GM23338 (cell line): Measurements from ENCODE around the gene SHISA7. TPM values are rescaled to one million over a fixed set of nuclear protein-coding genes. Genes with fewer than 3 reads are reported as not detected.

Experiments
- ATAC-seq: fragments of 200-7000 bp; cut with Tn5 transposase; 3 replicates; pipeline ENCODE4 v1.9.1; 2020
- DNase-seq: peaks from one replicate; pipeline ENCODE4 v3.0.0-alpha.2; 2015; ENCODE audit warnings: low spot score
- H2AFZ ChIP-seq: fragments of 200-600 bp; sonication (generic); 2 replicates; pipeline ENCODE4 v1.8.0; 2016; ENCODE audit warnings: antibody characterized with exemption, mild to moderate bottlenecking, moderate library complexity
- H3F3A ChIP-seq: fragments of 200-600 bp; sonication (generic); replicated peaks from 2 replicates; pipeline ENCODE4 v1.8.0; 2017; ENCODE audit warnings: antibody characterized with exemption, mixed run types, low read depth
- H3K27ac ChIP-seq: fragments of 200-600 bp; sonication (generic); 2 replicates; pipeline ENCODE4 v1.6.1; 2016; ENCODE audit warnings: low read depth
- H3K27me3 ChIP-seq: fragments of 200-600 bp; sonication (generic); 2 replicates; pipeline ENCODE4 v1.8.0; 2016; ENCODE audit warnings: mild to moderate bottlenecking, mixed run types, moderate library complexity; ENCODE audit not compliant: insufficient read depth
- H3K36me3 ChIP-seq: fragments of 200-600 bp; sonication (generic); 2 replicates; pipeline ENCODE4 v1.8.0; 2016; ENCODE audit warnings: mild to moderate bottlenecking; ENCODE audit not compliant: insufficient read depth
- H3K4me1 ChIP-seq: fragments of 200-600 bp; sonication (generic); 2 replicates; pipeline ENCODE4 v1.8.0; 2016; ENCODE audit warnings: mild to moderate bottlenecking, moderate library complexity; ENCODE audit not compliant: insufficient read depth
- H3K4me2 ChIP-seq: fragments of 200-600 bp; sonication (generic); 2 replicates; pipeline ENCODE4 v1.7.1; 2017; ENCODE audit warnings: mixed run types
- H3K4me3 ChIP-seq: fragments of 200-600 bp; sonication (generic); 2 replicates; pipeline ENCODE4 v1.6.1; 2016; ENCODE audit warnings: mixed run types
- H3K79me2 ChIP-seq: fragments of 200-600 bp; sonication (generic); replicated peaks from 2 replicates; pipeline ENCODE4 v1.8.0; 2017; ENCODE audit warnings: mild to moderate bottlenecking; ENCODE audit not compliant: insufficient read depth
- H3K9me2 ChIP-seq: fragments of 200-600 bp; sonication (generic); 2 replicates; pipeline ENCODE4 v1.8.0; 2017; ENCODE audit not compliant: insufficient read depth
- H4K20me1 ChIP-seq: fragments of 200-600 bp; sonication (generic); replicated peaks from 2 replicates; pipeline ENCODE4 v1.8.0; 2017; ENCODE audit warnings: mild to moderate bottlenecking; ENCODE audit not compliant: insufficient read depth
- H3K27ac Mint-ChIP-seq: 2 replicates; pipeline ENCODE4 v1.8.0; 2020; ENCODE audit warnings: inconsistent platforms, mild to moderate bottlenecking, moderate library complexity, mixed read lengths
- H3K27me3 Mint-ChIP-seq: 3 replicates; pipeline ENCODE4 v1.8.0; 2022; ENCODE audit warnings: low read depth, mild to moderate bottlenecking, moderate library complexity, mixed read lengths, inconsistent platforms; ENCODE audit not compliant: insufficient read depth, poor library complexity
- H3K36me3 Mint-ChIP-seq: 3 replicates; pipeline ENCODE4 v1.8.0; 2021; ENCODE audit warnings: low read depth, mild to moderate bottlenecking, inconsistent platforms, moderate library complexity, mixed read lengths
- H3K4me1 Mint-ChIP-seq: 3 replicates; pipeline ENCODE4 v1.8.0; 2020; ENCODE audit warnings: mild to moderate bottlenecking, inconsistent platforms, mixed read lengths
- H3K4me3 Mint-ChIP-seq: 3 replicates; pipeline ENCODE4 v1.8.0; 2021; ENCODE audit warnings: moderate library complexity, mild to moderate bottlenecking, inconsistent platforms, mixed read lengths
- H3K9me3 Mint-ChIP-seq: 3 replicates; pipeline ENCODE4 v1.8.0; 2020; ENCODE audit warnings: moderate library complexity, mild to moderate bottlenecking, inconsistent platforms, mixed read lengths
- CREB1 ChIP-seq: fragments of 250-450 bp; sonication (Bioruptor Pico); IDR thresholded peaks from 2 replicates; pipeline ENCODE4 v1.5.0; 2020; ENCODE audit warnings: low read depth, mild to moderate bottlenecking, moderate library complexity
- ETS1 ChIP-seq: IDR thresholded peaks from 2 replicates; pipeline ENCODE4 v1.6.1; 2016; ENCODE audit warnings: antibody characterized with exemption
- NANOG ChIP-seq: IDR thresholded peaks from 2 replicates; pipeline ENCODE4 v1.6.1; 2016; ENCODE audit warnings: antibody characterized with exemption, borderline replicate concordance
- POLR2AphosphoS5 ChIP-seq: IDR thresholded peaks from 2 replicates; pipeline ENCODE4 v1.6.1; 2016; ENCODE audit warnings: antibody characterized with exemption, low read depth
- REST ChIP-seq: IDR thresholded peaks from one replicate; pipeline ENCODE4 v1.6.1; 2018; ENCODE audit warnings: antibody characterized with exemption; ENCODE audit not compliant: unreplicated experiment
- ZNF331 ChIP-seq: fragments of 250-450 bp; sonication (Bioruptor Pico); IDR thresholded peaks from 2 replicates; pipeline ENCODE4 v1.5.0; 2020; ENCODE audit warnings: low read depth, mild to moderate bottlenecking, moderate library complexity
- polyA plus RNA-seq: library from polyadenylated mRNA; unstranded; fragments of >200 nt; fragmentation: Nextera tagmentation; extraction: Ambion mirVana; gene quantifications from 2 replicates; pipeline ENCODE4 v1.2.1, GENCODE V29; 2016
- total RNA-seq: library from RNA; depleted of rRNA; stranded (reverse); fragments of >200 nt; shearing (Covaris generic); gene quantifications from 2 replicates; pipeline ENCODE4 v1.2.3, GENCODE V29; 2014

Gene SHISA7
- total and polyA plus RNA-seq, 2 experiments from 2014 or later, result 0.32 to 1.4 TPM

GRCh38 chr19:55432241-55432959 is 10.7 kb downstream of the SHISA7 start:
- DNase-seq (no peak), ATAC-seq (no peak)
- Histone ChIP-seq H2AFZ (no peak overlapping the region), H3K27ac (no peak overlapping the region), H3K4me3 (no peak overlapping the region), H3K27me3 (peaks cover 15% of the 10 kb centered on the region; the same call in 1 of the 2 replicates), H3K4me1 (0 out of 2 replicates have a peak, but pooled peaks cover 7% of the 10 kb centered on the region), H3K4me2 (no peak overlapping the region), H3K9me2 (no peaks in the 10 kb centered on the region), H4K20me1 (no peaks in the 10 kb centered on the region), H3F3A (no peaks in the 10 kb centered on the region; the same call in 1 of the 2 replicates), H3K79me2 (no peaks in the 10 kb centered on the region), H3K36me3 (no peaks in the 10 kb centered on the region)
- Mint-ChIP-seq H3K27ac (no peak overlapping the region), H3K36me3 (no peaks in the 10 kb centered on the region), H3K27me3 (peaks cover 7% of the 10 kb centered on the region), H3K4me1 (peaks cover 7% of the 10 kb centered on the region), H3K9me3 (peaks cover 12% of the 10 kb centered on the region), H3K4me3 (no peak overlapping the region)
- TF ChIP-seq POLR2AphosphoS5 (no peak), CREB1 (CRISPR knock-in tag) (peak; percentile 47; the same call in 1 of the 2 replicates), ETS1 (no peak), ZNF331 (no peak)

GRCh38 chr19:55431183-55431582 is 11.9 kb downstream of the SHISA7 start:
- no peaks in the 10 kb centered on the region for H3K36me3 Mint-ChIP-seq
- no peak overlapping the region for H3K27ac Mint-ChIP-seq
- Histone ChIP-seq H4K20me1 (no peaks in the 10 kb centered on the region), H3K79me2 (no peaks in the 10 kb centered on the region), H3K36me3 (no peaks in the 10 kb centered on the region), H2AFZ (no peak overlapping the region), H3K27ac (no peak overlapping the region), H3K4me2 (no peak overlapping the region), H3K4me1 (0 out of 2 replicates have a peak, but pooled peaks cover 7% of the 10 kb centered on the region), H3F3A (no peaks in the 10 kb centered on the region), H3K4me3 (no peak overlapping the region), H3K9me2 (no peaks in the 10 kb centered on the region), H3K27me3 (peaks cover 15% of the 10 kb centered on the region; the same call in 1 of the 2 replicates)
- peaks cover 6% of the 10 kb centered on the region for H3K4me1 Mint-ChIP-seq
- ATAC-seq (no peak), DNase-seq (no peak)
- H3K4me3 Mint-ChIP-seq, result no peak overlapping the region
- peaks cover 8% of the 10 kb centered on the region for H3K27me3 Mint-ChIP-seq
- peaks cover 12% of the 10 kb centered on the region for H3K9me3 Mint-ChIP-seq
- no peak for TF ChIP-seq REST
- no peak for TF ChIP-seq NANOG
